ENCODE data around the gene MLLT1.

The MLLT1 gene

GRCh38 chr19:6273701-6274601, 5.8 kb downstream of the MLLT1 start:
- DNase-seq, result no peak

- DNase-seq, result no peak
Observed at GRCh38 chr19:6272913-6273600, 6.7 kb downstream of the MLLT1 start.

GRCh38 chr19:6272411-6272791, 7.4 kb downstream of the MLLT1 start:
- DNase-seq, result no peak

- peak; percentile 80 for DNase-seq
Observed at GRCh38 chr19:6271721-6272410, 7.9 kb downstream of the MLLT1 start.

- no peak for DNase-seq
Observed at GRCh38 chr19:6271251-6271650, 8.5 kb downstream of the MLLT1 start.

GRCh38 chr19:6270822-6271221, 9.0 kb downstream of the MLLT1 start:
- DNase-seq, result no peak

- DNase-seq, result no peak
Observed at GRCh38 chr19:6270076-6270745, 9.6 kb downstream of the MLLT1 start.

- no peak for DNase-seq
Observed at GRCh38 chr19:6269101-6269886, 10.5 kb downstream of the MLLT1 start.

GRCh38 chr19:6268382-6268771, 11.4 kb downstream of the MLLT1 start:
- no peak for DNase-seq

GRCh38 chr19:6267552-6268381, 12.0 kb downstream of the MLLT1 start:
- no peak for DNase-seq

- DNase-seq, result no peak
Observed at GRCh38 chr19:6264803-6265202, 15.0 kb downstream of the MLLT1 start.

GRCh38 chr19:6263735-6264444, 15.9 kb downstream of the MLLT1 start:
- no peak for DNase-seq

- DNase-seq, result no peak
Observed at GRCh38 chr19:6263306-6263705, 16.5 kb downstream of the MLLT1 start.

GRCh38 chr19:6262519-6262918, 17.3 kb downstream of the MLLT1 start:
- DNase-seq, result no peak

- DNase-seq, result no peak
Observed at GRCh38 chr19:6261883-6262282, 17.9 kb downstream of the MLLT1 start.

GRCh38 chr19:6260912-6261650, 18.7 kb downstream of the MLLT1 start:
- DNase-seq, result no peak

GRCh38 chr19:6260376-6260775, 19.4 kb downstream of the MLLT1 start:
- no peak for DNase-seq

GRCh38 chr19:6259312-6259861, 20.4 kb downstream of the MLLT1 start:
- no peak for DNase-seq

- DNase-seq, result no peak
Observed at GRCh38 chr19:6258812-6259311, 20.9 kb downstream of the MLLT1 start.

Data from right forelimb (tissue), 1 donor.